Motor neuron (in vitro differentiated cells): ENCODE measurements around the gene IFT122. TPM values are rescaled to one million over a fixed set of nuclear protein-coding genes. Genes with fewer than 3 reads are reported as not detected.

Experiments used
- ATAC-seq, 8 experiments: fragments of 200-7000 bp; cut with Tn5 transposase; replicated peaks in 6 of 8; 2 replicates each; pipeline ENCODE4 v1.8.0; 2021; ENCODE audit warnings: mild to moderate bottlenecking in 8 of 8, moderate library complexity in 8 of 8
- H3K27ac ChIP-seq, 2 donors: fragments of 250-450 bp; sonication (Bioruptor Pico); 2 replicates each; pipeline ENCODE4 v1.9.0; 2021; ENCODE audit warnings: antibody characterized with exemption in 2 of 2, mild to moderate bottlenecking in 2 of 2, moderate library complexity in 1 of 2
- H3K4me1 ChIP-seq, 2 donors: fragments of 250-450 bp; sonication (Bioruptor Pico); replicated peaks in 1 of 2; 2 replicates each; pipeline ENCODE4 v1.6.1; 2021; ENCODE audit warnings: antibody characterized with exemption in 2 of 2, mild to moderate bottlenecking in 2 of 2, moderate library complexity in 1 of 2
- H3K4me3 ChIP-seq, 5 donors: fragments of 250-450 bp; sonication (Bioruptor Pico); 2 replicates each; pipeline ENCODE4 v1.9.0; 2021; ENCODE audit warnings: antibody characterized with exemption in 5 of 5, mild to moderate bottlenecking in 5 of 5, moderate library complexity in 4 of 5
- WGBS, 10 experiments: fragments of 450-650 bp; shearing (Covaris generic); methylation state at CpG; one replicate each; pipeline ENCODE4 v1.0.0; 2022; 5-methylcytosine and 5-hydroxymethylcytosine counted together
- in situ Hi-C, 9 experiments: fragments of 400-800 bp; cut with MboI; loops; one replicate each; pipeline ENCODE4 v1.15.0; 2021; ENCODE audit warnings: low sequenced_read_pairs in 9 of 9, low pct_unique_long_range_greater_than_20kb in 2 of 9; ENCODE audit not compliant: unreplicated experiment in 9 of 9
- total RNA-seq, 8 experiments: library from RNA; unstranded; fragments of 300-600 nt; gene quantifications; 2 replicates each; pipeline versions ENCODE4 v1.2.3 to v1.2.4, GENCODE V29; 2022

IFT122 gene
- total RNA-seq, 8 experiments from 2014 or later, result 8.4 to 34.5 (median 24.8) TPM

- no peak overlapping the region for H3K27ac ChIP-seq
- H3K4me3 ChIP-seq, result no peak overlapping the region
- peak in 3 of 8 experiments; percentile 4 to 5 (median 5) for ATAC-seq
- H3K4me1 ChIP-seq, result peaks cover 61 to 62% of the 10 kb centered on the region in 2 donors
- 0% methylated on average over 1 of the region's 11 CpGs; no CpG with 5 or more reads in 9 of the 10 experiments for WGBS, 10 experiments
- in situ Hi-C loops, result no loop called here
Observed at GRCh38 chr3:129558772-129559564, 118.9 kb downstream of the IFT122 start.

- WGBS, 10 experiments, result 88% methylated on average over 3 of the region's 20 CpGs; no CpG with 5 or more reads in 9 of the 10 experiments
- Histone ChIP-seq H3K4me1 (peaks cover 55 to 56% of the 10 kb centered on the region in 2 donors), H3K27ac (no peak overlapping the region), H3K4me3 (no peak overlapping the region)
- in situ Hi-C loops, result no loop called here
- no peak for ATAC-seq
Observed at GRCh38 chr3:129559565-129560079, 119.6 kb downstream of the IFT122 start.

- no peak overlapping the region for H3K4me3 ChIP-seq
- H3K27ac ChIP-seq, result peak overlapping the region in 1 of 2 donors; percentile 4
- 0 to 40% (median 0%) methylated on average over 1 to 5 of the region's 16 CpGs; no CpG with 5 or more reads in 1 of the 10 experiments for WGBS, 10 experiments
- peak; percentile 6 to 68 (median 32) for ATAC-seq
- H3K4me1 ChIP-seq, result peaks cover 48 to 49% of the 10 kb centered on the region in 2 donors
- in situ Hi-C loops, result no loop called here
Observed at GRCh38 chr3:129560269-129560787, 120.3 kb downstream of the IFT122 start.

GRCh38 chr3:129560911-129561594, 121.0 kb downstream of the IFT122 start:
- 0 to 71% (median 23%) methylated on average over 1 to 6 of the region's 18 CpGs; no CpG with 5 or more reads in 2 of the 10 experiments for WGBS, 10 experiments

GRCh38 chr3:129561619-129562248, 121.7 kb downstream of the IFT122 start:
- H3K27ac ChIP-seq, result no peak overlapping the region
- no peak for ATAC-seq
- H3K4me3 ChIP-seq, result no peak overlapping the region
- WGBS, 10 experiments, result 100% methylated on average over 4 of the region's 18 CpGs; no CpG with 5 or more reads in 9 of the 10 experiments
- in situ Hi-C loops, result no loop called here
- peaks cover 37 to 41% of the 10 kb centered on the region in 2 donors for H3K4me1 ChIP-seq

More at GRCh38 chr3:129560911-129561594, 121.0 kb downstream of the IFT122 start:
- H3K27ac ChIP-seq, result peak overlapping the region; percentile 23 to 62
- ATAC-seq, result peak; percentile 75 to 89 (median 82)
- peaks cover 43 to 47% of the 10 kb centered on the region in 2 donors for H3K4me1 ChIP-seq
- no peak overlapping the region for H3K4me3 ChIP-seq
- in situ Hi-C loops, result no loop called here

- ATAC-seq, result no peak
- in situ Hi-C loops, result no loop called here
Observed at GRCh38 chr3:129562803-129563202, 122.8 kb downstream of the IFT122 start.

GRCh38 chr3:129563332-129563731, 123.3 kb downstream of the IFT122 start:
- 82 to 100% (median 100%) methylated on average over 1 to 4 of the region's 12 CpGs; no CpG with 5 or more reads in 7 of the 10 experiments for WGBS, 10 experiments
- in situ Hi-C loops, result no loop called here
- Histone ChIP-seq H3K4me1 (peaks cover 21 to 25% of the 10 kb centered on the region in 2 donors), H3K27ac (no peak overlapping the region), H3K4me3 (no peak overlapping the region)
- no peak for ATAC-seq

More at GRCh38 chr3:129562803-129563202, 122.8 kb downstream of the IFT122 start:
- peaks cover 27 to 31% of the 10 kb centered on the region in 2 donors for H3K4me1 ChIP-seq
- no CpG with 5 or more reads among the region's 19 CpGs for WGBS, 10 experiments
- H3K27ac ChIP-seq, result no peak overlapping the region
- no peak overlapping the region for H3K4me3 ChIP-seq

GRCh38 chr3:129563850-129564535, 124.0 kb downstream of the IFT122 start:
- WGBS, 10 experiments, result 50 to 100% (median 85%) methylated on average over 1 to 2 of the region's 8 CpGs; no CpG with 5 or more reads in 4 of the 10 experiments
- H3K4me3 ChIP-seq, result no peak overlapping the region
- peaks cover 15 to 19% of the 10 kb centered on the region in 2 donors for H3K4me1 ChIP-seq
- no peak overlapping the region for H3K27ac ChIP-seq
- in situ Hi-C loops, result no loop called here
- no peak for ATAC-seq

GRCh38 chr3:129564981-129565644, 125.1 kb downstream of the IFT122 start:
- Histone ChIP-seq H3K4me3 (no peak overlapping the region), H3K4me1 (peaks cover 14 to 16% of the 10 kb centered on the region in 2 donors), H3K27ac (no peak overlapping the region)
- in situ Hi-C loops, result no loop called here
- 60 to 100% (median 100%) methylated on average over 2 of the region's 21 CpGs; no CpG with 5 or more reads in 7 of the 10 experiments for WGBS, 10 experiments
- ATAC-seq, result no peak

- in situ Hi-C loops, result no loop called here
- no peak for ATAC-seq
Observed at GRCh38 chr3:129565902-129566301, 125.9 kb downstream of the IFT122 start.

GRCh38 chr3:129567176-129567705, 127.2 kb downstream of the IFT122 start:
- in situ Hi-C loops, result no loop called here

More at GRCh38 chr3:129565902-129566301, 125.9 kb downstream of the IFT122 start:
- Histone ChIP-seq H3K4me1 (peaks cover 6 to 8% of the 10 kb centered on the region in 2 donors), H3K4me3 (no peak overlapping the region), H3K27ac (no peak overlapping the region)
- 87 to 100% (median 93%) methylated on average over 1 to 7 of the region's 7 CpGs; no CpG with 5 or more reads in 4 of the 10 experiments for WGBS, 10 experiments

More at GRCh38 chr3:129567176-129567705, 127.2 kb downstream of the IFT122 start:
- Histone ChIP-seq H3K4me3 (no peak overlapping the region), H3K4me1 (no peaks in the 10 kb centered on the region), H3K27ac (no peak overlapping the region)
- WGBS, 10 experiments, result 60 to 92% (median 85%) methylated on average over 1 to 10 of the region's 18 CpGs; no CpG with 5 or more reads in 6 of the 10 experiments
- peak in 7 of 8 experiments; percentile 21 to 96 (median 49) for ATAC-seq
